Measurements from ENCODE around the gene RABL2B. TPM values are rescaled to one million over a fixed set of nuclear protein-coding genes. Genes with fewer than 3 reads are reported as not detected.

Gene RABL2B
- total RNA-seq, 1 donor from 2014 or later: 21.9 TPM

DNA sequence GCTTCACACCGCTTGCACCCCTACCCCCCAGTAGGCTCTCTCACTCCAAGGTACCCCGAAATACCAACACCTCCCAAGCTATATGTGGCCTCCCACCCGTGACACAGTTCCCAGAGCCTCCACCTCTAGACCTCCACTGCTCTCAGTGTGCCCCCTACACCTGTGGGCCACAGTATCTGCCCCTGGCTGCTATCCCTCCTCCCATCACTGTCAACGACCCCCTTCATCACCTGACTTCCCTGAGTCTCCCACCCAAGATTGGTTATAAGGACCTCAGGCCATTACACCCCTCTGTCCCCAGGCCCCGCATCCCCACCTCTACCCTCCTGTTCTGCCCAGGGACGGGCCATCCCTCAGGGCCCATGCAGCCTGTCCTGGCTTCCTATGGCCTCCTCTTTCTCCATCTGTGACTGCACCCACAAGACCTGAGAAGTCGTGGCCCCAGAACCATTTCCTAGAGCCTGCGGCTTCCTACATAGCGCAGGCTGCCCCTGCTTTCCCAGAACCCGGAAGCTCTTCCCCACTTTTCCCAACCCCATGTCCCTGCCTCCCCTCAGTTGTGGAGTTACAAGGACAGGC is 44.7 kb downstream of the RABL2B start:
- peak; percentile 53 for DNase-seq (ENCODE audit: low spot score)

DNA sequence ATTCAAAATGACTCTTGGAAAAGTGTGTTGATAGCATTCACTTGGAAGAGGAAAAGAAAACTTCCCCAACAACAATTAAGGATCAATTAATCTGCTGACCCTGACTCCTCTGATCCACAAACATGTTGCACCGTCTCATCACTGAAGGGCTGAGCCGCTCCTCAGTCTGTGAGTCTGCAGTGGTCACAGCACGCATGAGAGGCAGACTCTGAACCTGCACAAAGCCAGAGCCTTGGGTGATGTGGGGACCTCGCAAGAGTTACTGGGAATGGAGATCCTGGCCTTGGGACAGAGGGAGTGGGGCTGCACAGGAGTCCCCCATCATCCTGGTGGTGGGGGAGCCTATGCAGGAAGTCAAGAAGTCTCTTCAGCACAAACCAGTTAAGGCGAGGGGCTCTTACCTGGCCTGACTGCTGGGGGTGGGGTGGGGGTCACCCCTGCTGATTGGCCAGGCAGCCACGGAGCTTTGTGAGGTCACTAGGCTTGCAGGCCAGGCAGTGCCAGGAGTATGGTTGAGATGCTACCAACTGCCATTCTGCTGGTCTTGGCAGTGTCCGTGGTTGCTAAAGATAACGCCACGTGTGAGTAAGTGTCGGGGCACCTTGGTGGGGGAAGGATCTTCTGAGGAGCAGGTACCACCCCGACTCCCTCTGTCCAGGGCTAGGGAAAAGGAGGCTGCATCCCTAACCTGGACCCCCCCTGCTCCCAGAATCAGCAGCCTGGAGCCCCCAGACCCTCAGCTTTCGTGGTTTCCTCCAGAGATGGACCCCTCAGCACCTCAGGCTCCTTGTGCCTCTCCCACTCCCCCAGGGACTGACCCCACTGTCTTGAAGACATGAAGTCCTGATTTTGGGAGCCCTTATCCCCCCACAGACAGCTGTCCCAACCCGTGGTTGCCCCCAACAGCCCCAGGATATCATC is 45.4 kb downstream of the RABL2B start, which contains the start of gene ACR:
Gene ACR (plus strand): TSS at position 477 of the 921 bp plus-strand sequence. CDS start 32 bp downstream, at position 509.
- peak; percentile 55 for DNase-seq (ENCODE audit: low spot score)

DNA sequence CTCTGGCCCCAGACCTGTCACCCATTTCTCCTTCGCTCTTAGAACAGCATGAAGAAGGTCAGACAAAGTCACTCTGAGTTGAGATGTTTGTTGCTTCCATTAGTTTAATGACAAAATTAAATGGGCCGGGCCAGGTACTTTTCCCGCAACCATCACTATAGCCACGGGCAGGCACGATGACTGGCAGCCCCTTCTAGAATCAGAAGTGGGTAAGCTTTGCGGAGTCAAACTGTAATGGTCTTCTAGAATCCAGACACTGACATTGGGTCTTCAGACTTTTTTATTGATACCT is 47.8 kb downstream of the RABL2B start:
- no peak for DNase-seq (ENCODE audit: low spot score)

DNA sequence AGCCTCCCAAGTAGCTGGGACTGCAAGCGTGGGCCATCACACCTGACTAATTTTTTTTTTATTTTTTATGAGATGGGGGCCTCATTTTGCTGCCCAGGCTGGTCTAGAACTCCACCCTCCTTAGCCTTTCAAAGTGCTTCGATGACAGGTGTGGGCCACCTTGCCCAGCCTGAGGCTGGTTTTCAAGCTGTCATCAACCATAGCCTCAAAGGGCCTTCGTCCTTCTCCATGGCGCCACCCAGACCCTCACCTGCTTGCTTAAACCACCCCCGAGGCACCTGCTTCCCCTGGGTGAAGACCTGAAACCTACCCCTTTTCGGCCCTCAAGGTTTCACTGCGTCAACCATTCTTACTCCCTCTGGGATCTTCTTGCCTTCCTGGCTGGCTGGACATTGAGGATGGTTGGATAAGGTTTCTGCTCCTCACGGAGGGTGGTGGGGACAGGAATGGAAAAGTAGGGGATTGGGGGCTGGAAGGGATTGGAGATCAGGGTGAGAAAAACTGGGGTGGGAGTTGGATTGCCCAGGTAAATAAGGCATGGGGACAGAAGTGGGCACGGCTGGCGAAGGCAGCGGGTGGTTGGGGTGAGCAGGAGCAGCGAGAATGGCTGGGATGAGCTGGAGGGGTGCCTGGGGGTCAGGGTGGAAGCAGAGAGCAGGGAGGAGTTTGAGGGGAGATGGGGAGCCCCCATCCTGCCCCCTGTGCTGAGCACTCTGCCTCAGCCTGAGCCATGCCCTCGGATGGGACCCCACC is 48.3 kb downstream of the RABL2B start:
- DNase-seq (ENCODE audit: low spot score): peak; percentile 78

DNA sequence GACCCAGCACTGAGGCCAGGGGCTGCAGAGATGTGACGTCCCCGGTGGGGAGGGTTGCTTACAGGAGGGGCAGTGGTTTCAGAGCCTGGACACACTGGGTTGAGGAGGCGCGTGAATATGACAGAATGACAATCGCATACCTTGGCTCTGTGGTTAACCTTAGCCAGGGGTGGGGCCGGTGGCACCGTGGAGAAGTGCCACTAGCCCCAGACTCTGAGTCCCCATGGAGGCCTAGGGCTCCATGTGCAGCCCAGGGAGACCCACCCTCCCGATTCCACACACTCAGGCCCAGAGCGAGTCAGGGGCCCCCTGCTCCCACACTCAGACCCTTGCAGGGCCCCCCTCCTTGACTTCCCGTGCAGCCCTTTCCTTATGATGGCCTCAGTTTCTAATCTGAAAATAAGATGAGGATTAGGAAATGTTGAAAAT is 49.1 kb downstream of the RABL2B start:
- no peak for DNase-seq (ENCODE audit: low spot score)

DNA sequence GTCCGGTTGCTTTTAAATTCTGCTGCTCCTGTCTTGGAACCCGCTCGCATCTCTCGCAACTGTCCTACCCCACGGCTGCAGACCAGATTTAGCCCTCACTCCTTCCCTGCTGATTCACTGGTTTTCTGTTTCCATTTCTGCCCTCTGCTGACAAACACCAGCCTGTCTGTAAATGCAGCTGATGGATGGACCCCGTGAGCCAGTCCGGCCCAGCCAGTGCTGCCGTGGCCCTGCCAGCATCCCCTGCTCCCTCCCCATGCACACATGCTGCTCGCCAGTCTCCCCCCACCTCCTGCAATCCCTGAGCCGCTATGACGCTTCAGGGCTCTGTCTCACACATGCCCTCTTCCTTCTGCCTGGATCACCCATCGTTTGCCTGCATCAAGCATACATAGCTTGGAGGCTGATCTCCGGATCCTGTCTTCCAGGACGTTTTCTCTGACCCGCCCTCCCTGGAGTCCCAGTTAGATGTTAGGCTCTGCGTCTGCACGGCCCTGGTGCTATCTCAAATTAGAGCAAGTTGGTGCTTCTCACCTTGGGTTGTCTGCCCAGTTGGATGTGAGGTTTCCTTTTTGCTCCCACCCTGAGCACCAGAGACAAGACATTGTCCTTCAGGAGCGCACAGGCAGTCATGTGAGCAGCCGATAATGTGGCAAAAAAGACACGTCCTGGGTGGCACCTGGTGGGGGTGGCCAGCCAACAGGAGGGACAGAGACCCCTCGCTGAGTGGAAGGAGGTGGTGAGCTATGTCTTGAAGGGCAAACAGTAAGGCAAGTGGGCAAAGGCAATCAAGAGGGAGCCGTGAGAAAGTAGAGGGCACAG is 49.7 kb downstream of the RABL2B start:
- DNase-seq (ENCODE audit: low spot score): peak; percentile 76

DNA sequence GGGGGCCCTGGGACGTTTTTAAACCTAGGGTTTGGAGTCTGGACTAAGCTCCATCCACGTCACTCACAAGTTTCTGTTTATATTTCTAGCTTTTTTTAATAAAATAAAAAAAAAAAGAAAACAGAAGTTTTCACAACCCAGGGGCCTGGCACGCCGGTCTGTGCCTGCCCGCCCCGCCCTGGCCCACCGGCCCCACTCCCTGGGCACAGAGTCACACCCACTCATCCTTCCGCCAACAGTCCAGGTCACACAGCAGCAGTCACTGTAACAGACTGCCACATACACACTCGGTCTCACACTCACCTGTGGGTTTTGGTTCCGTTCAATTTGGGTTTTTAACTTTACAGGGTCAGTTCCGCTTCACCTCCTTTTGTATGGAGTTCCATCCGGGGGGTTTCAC is 50.8 kb downstream of the RABL2B start:
- peak; percentile 26 for DNase-seq (ENCODE audit: low spot score)

DNA sequence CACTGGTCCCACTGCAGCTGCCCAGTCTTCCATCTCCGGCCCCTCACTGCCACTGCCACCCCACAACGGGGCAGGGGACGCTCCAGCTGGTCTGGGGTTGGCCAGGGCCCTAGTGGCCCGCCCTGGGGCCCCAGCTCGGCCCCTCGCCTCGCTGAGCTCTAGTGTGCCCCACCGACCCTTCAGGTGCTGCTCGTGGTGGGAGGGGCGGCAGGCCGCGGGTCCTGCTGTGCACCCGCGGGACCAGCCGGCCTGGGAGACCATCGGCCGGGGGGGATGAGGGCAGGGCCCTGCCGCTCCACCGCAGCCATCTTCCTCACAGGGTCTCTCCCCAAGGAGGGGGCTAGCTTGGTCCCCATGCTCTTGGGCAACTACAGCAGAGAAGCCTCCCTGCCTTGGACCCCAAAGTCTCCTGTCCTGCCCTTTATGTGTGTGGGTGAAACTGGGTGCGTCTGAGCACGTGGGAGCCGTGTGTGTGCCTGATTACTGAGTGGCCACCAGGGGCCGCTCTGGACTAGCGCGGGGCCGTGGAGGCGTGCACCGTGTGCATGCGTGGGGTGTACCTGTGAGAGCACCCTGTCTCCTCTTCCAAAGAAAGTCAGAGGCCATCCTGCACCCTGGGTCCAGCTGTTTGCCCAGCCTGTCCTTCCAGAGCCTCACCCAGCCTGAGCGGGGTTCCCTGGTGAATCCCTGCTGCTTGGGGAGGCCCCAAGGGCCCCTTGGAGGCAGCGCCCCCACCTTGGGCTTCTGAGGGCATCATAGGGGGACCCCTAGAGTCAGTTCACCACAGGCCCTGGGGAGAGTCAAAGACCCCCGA is 51.4 kb downstream of the RABL2B start:
- DNase-seq (ENCODE audit: low spot score): peak; percentile 78

DNA sequence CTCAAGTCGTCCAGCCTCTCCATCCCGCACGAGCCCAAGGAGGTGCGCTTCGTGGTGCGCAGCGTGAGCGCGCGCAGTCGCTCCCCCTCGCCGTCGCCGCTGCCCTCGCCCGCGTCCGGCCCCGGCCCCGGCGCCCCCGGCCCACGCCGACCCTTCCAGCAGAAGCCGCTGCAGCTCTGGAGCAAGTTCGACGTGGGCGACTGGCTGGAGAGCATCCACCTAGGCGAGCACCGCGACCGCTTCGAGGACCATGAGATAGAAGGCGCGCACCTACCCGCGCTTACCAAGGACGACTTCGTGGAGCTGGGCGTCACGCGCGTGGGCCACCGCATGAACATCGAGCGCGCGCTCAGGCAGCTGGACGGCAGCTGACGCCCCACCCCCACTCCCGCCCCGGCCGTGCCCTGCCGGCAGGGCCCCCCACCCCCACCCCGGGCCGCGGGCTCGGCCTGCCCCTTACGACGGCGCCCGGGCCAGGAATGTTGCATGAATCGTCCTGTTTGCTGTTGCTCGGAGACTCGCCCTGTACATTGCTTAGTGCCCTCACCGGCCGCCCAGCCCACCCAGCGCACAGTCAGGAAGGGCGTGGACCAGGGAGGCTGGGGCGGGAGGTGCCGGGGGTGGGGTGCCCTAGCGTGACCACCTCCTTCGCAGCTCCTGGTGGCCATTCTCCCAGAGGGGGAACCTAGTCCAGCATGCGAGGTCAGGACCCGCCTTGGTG is 52.3 kb downstream of the RABL2B start:
- DNase-seq (ENCODE audit: low spot score): peak; percentile 87

DNA sequence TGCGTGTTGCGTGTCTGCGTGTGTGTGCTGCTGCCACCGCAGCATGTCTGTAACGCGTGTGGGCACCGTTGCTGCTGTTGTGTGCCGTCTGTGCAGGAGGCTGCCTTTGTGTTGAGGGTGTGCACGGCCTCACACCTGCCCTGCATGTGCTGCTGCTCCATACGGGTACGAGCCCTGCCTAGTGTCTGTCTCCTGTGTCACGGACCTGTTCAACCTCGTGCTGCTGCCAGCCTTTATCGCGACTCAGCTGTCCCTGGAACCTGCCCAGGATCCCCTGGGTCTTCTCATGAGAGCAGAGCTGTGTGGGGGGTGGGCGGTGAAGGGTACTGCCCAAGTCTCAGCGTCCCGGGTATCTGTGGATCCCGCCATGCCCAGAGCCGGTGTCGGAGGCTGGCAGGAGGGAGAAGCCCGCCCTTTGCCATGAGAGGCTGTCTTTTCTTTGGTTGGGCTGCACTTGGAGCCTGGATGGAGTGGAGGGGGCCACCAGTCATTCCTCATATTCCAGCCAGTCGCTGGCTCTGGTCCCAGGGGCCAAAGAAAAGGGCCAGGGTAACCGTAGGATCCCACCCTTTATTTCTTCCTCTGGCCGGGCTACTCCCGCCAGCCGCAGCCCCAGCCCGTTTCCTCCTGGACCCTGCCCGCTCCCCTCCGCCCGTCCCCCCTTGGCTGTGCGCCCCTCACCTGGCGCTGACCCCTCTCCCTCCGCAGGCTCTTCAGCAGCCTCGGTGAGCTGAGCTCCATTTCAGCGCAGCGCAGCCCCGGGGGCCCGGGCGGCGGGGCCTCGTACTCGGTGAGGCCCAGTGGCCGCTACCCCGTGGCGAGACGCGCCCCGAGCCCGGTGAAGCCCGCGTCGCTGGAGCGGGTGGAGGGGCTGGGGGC is 53.2 kb downstream of the RABL2B start:
- peak; percentile 85 for DNase-seq (ENCODE audit: low spot score)

DNA sequence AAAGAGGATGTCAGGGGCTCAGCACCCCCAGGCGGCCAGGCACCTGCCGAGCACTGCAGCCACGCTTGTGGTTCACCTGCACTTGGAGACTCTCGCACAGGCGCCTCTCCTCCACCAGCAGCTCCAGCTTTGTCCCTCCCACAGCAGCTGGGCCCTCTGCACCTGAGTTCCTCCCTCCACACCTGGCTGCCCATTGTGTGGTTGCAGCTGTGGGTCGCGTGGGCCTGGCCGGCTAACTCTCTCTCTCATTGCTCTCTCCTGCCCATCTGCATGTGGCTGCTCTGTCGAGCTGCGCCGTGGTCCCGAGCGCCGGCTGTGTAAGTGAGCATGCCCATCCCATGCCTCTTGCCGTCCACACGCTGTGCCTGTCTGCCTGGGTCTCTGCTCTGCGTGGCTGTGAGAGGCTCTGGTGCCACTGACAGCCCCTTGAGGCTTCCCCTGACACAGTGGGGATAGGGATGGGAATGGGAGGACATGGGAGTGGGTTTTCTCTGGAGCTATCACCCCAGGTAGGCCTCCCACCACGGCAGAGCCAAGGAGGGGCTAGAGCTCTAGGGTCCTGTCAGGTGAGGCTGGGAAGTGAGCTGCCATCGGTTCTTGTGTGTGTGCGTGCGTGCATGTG is 53.9 kb downstream of the RABL2B start:
- peak; percentile 85 for DNase-seq (ENCODE audit: low spot score)

DNA sequence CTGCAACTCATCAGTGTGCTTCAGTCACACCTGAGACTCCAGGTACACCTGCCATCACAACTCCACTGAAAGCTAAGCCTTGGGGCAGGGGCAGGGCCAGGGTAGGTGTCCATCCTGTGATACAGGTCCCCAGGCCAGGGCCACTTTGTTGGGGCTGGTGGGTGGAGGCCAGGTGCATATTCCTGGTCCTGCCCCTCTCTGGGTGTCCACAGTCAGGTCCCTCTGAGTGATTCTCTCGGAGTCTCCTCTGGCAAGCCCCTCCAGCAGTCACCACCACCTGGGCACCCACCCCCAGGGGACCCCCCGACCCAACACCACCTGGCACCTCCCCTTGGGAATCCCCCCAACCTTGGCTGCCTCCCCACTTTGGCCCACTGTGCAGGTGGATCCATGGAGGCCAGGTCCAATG is 54.9 kb downstream of the RABL2B start:
- peak; percentile 85 for DNase-seq (ENCODE audit: low spot score)

DNA sequence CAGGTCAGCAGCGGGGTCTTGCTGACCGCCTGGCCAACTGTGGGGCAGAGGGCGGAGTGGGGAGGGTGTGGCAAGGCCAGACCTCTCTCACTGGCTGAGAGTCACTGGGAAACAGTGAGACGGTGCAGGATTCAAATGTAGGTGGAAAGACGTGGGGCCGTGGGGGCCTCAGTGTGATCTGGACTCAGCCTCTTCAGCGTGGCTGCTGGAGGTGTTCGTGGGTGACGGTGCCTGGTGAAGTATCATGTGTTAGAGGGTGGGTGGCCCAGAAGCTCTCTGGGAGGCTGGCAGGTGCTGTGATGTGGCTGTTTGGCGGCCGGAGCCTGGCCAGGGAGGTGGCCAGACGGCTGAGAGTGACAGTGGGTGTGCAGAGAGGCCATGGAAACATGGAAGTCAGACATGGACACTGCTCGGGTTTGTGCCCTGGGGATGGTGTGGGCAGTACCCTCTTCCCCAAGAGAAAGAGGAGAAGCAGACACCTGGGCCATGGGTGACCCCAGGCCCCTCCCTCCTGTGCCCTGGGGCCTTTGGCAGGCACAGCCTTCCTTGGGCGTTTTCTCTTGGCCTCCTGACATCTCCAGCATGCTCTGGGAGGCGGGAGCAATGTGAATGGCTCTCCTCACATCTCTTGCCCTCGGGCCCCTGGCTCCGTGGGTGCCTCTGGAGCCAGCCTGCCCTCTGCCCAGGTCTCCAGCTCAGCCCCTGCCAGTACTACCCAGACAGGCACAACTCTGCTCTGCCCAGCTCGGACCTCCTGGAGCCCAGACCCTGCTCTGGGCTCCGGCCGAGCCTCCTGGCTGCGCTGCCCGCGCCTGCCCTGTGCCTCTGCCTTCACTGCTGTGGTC is 55.5 kb downstream of the RABL2B start:
- no peak for DNase-seq (ENCODE audit: low spot score)

DNA sequence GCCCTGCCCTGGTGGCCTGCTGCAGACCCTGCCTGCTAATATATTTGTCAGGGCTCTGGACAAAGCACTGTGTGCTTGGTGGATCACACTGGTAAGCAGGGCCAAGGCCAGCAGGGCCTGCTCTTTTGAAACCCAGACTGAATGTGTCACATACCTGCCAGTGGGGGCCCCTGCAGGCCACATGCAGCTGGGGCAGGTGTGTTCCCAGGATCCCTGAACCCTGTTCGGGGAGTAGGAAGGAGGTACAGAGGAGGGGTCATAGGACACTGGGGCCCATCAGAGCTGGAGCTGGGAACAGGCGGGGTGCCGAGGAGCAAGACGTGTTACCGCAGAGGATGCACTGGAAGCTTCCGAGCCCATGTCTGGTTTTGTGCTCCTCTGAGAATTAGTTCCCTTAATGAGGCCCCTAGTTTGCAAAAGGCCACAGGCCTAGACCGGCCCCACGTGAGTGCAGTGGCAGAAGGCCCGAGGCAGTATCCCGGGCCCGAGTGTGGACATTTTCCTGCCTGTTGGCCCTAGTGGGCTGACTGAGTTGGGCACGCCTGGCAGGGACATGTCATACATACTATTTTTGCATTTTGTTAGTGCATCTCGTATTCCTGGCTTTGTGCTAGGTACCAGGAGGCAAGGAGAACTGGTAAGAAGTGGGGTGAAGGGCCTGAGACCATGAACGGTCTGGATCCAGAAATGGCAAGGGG is 56.6 kb downstream of the RABL2B start:
- DNase-seq (ENCODE audit: low spot score): no peak

DNA sequence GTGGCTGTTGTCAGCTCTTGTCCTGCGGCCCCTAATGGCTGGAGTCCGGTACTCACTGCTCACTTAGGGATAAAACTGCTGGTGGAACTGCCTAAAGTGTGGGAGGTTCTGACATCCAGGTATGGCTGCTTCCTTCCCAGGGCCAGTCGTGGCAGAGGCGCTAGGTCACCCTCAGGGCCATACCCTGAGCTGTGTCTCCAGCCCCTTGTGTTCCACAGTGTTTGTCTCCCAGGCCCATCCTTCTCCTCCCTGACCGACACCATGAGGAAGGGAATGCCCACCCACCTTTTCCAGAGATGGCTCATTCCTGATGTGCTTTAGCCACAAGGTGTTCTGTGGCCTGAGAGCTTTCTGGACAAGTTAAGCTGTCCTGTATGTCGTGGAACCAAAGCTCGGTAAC is 57.8 kb downstream of the RABL2B start:
- DNase-seq (ENCODE audit: low spot score): no peak

DNA sequence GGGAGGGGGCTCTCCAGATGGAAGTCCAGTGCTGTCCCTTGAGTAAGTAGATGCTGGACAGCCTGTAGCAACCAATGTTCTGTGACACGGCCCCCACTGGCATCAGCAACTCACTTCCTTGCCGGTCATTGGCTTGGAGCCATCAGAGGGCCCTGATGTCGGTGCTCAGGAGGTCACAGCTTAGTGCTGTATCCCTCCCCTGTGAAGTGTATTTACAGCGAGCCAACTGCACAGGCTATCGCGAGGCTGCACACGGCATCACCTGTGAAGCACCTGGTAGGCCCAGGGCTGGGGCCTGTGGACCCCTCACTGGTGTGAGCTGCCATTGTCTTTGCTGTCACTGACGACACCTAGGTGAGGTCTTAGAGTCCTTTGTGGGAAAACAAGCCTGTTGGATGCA is 58.8 kb downstream of the RABL2B start:
- no peak for DNase-seq (ENCODE audit: low spot score)

DNA sequence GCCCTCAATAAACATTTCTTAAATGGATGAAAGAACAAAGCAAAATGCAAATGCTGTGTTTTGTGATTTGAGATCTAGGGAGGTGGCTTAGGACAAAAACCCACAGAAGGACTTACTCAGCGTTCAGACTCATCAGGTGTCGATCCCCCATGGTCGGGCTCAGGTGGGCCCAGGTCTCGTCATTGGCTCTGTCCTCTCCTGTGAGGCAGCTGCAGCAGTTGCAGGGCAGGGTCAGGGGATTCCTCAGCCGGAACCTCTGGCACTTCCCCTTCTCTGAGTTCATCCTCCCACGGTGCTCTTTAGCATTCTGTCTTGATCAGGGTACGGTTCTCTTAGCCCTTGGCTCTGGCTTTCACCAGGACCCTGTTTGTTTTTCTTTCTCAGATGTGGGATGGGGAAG is 59.4 kb downstream of the RABL2B start:
- DNase-seq (ENCODE audit: low spot score): no peak

Measured in mesenteric fat pad (tissue), 1 donor.